GM18499 (cell line): ENCODE measurements around the gene TBRG4.

ENCODE experiments used
- ATAC-seq: cut with Tn5 transposase; IDR thresholded peaks from one replicate; pipeline ENCODE4 v1.9.1; 2021; ENCODE audit warnings: moderate number of reproducible peaks; ENCODE audit not compliant: insufficient read depth, unreplicated experiment

The TBRG4 gene

DNA sequence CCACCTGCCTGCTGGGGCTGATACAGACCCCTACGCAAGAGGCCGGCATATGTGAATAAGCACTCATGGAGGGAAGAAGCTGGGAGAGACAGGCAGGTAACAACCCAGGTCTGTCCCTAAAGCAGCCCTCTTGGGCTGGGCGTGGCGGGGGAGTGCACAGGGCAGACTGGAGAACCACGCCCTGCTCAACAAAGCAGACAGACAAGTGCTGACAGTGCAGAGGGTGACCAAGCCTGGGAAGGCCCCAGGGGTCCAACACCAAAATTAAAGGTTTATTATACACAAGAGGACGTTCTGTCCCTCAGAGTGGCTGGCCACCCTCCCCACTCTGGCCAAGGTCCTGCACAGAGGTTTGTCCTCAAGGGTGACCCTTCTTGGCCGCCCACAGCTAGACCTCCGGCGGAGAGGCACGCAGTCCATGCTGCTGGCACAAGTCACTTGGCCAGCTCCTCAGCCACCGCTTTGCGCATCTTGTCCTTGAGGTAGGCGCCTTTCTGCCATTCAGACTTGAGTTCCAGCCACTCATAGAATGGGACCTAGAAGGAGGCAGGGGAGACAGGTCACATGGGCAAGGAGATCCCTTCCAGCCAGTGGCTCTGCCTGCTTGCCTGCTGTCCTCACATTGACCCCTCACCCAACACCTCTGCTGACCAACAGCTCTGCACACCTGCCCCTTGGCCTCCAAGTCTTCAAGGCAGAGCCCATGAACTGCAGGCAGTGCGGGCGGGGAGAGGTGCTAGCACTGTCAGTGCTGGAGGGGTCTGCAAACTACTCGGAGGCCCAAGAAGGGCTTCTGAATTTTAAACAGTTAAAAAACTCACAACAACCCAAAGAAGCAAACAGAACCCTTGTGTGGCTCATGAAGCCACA is 11.4 kb downstream of the TBRG4 start:
- no peak for ATAC-seq

DNA sequence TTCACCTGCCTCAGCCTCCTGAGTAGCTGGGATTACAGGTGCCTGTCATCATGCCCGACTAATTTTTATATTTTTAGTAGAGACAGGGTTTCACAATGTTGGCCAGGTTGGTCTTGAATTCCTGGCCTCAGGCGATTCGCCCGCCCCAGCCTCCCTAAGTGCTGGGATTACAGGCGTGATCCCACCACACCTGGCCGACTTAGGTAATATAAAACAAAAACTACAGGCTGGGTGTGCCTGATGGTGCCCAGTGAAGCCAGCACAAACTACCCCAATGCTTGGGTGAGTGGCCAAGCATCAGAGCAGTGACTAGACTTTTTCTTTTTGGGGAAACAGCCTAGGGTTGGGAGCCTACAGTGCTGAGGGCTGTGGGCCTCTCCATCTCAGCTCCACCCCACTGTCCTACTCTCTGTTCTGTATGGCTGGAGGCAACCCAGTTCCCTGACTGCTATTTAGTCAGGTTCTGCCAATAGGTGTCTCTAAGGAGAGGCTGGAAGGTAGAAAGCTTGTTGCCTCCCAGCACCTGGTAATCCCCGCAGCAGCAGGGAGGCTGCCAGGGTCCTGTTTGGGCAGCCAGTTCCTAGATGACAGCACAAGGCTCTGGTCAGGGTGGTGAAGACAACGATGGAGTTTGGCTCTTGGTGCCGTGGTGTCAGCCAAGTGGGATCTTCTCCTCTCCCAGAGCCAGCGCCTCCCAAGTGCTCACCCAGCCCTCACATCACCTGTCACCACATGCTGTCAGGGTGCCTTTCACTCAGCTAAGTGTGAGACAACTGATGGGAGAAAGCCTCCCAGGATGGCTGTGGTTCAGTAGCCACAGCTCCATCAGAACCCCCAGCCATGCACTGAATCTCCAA is 12.3 kb downstream of the TBRG4 start:
- ATAC-seq: no peak

DNA sequence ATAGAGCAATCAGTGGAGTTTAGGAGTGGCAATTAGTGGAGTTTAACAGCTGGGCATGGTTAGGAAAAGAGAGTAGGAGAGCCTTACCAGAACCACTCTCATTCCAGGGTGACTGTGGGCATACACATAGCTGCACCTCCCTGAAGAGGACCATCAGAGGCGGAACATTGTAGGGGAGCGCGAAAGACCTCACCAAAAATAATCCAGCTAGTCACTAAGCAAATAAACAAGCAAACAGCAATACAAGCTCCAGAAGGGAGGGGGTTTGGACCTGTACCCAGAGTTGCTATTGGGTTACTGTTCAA is 18.6 kb downstream of the TBRG4 start:
- ATAC-seq: no peak

DNA sequence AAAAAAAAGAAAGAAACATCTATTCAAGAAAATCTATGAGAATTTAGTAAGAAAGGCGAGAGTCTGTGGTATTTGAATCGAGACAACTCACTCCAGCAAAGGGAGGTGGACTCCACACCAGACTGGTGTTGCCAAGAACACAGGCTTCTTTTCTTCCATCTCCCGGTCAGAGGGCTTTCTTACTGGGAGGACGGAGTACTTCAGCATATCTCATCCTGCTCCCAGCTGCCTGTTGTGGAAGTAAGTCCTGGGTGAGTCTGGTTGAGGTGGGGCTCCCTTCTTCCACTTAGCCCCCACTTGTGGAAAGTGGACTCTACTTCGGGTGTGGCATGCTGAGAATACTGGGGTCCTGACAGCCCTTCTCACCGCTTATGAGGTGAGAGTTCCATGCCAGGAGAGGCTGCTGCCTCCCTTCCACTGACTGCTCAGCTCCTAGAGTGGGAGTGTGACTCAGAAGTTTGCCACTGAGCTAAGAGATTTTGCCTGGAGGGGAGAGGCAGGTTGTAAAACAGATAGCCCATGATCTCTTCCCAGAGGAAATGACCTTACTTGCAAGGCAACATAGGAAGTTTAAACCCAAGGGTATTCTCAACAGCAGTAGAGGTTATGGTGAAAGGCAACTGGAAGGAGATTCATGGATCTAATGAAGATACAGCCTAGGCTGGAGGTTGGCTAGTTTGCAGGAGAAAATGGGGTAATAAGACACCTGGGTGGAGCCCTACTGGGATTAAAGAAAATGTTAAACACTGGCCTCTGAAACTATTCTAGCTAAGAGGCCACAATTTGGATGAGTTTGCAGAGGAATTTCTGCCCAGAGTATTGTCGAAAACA is 19.2 kb downstream of the TBRG4 start:
- ATAC-seq: no peak

DNA sequence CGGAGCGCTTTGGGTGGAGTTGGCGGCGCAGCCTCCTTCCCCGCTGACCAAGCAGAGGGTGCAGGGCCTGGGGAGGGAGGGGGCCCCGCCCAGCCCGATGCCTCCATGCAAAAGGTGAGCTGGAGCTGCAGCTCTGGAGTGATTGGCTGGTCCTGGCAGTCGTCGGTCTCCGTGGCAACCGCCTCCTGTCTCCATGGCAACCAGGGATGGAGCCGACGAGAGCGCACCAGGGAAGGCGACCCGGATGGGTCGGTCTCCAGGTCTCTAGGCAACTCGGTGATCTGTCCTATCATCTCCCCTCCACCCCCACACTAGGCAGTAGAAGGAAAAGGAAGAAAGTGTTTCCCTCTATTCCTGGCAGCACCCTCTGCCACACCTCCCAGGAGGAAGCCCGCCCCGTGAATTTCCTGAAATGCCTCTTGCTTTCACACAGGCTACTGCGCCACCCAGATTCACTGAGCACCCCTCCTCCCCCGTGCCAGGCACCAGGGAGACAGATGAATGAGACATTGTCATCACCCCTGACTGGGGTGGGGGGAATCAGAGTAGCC is 22.1 kb downstream of the TBRG4 start:
- no peak for ATAC-seq

DNA sequence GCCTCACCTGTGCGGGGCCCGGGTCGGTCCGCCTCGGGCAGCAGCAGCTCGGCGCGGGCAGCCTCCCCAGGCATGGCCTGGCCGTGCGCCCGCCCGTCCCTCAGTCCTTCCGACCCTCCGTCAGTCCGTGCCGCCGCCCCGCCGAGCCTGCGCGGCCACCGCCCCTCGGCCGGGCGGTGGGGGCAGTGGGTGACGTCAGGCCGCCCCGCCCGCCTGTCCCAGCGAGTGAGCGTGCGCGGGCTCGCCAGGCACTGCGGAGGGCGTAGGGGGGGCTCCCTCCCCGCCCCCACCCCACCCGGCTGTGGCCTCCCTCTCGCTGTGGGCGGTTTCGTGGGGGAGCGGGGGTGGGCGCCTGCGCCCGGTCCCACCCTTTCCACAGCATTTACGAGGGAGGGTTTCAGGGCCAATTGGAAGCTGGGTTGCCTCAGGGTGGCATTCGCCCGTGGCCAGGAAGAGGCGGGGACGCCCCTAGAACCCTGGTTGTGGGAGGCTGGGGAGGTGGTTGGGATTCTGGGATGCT is 22.6 kb downstream of the TBRG4 start, which contains the start of gene NACAD:
Gene NACAD (minus strand): TSS at position 149 of the 520 bp plus-strand sequence. CDS start 75 bp downstream, at position 74.
- ATAC-seq: no peak

DNA sequence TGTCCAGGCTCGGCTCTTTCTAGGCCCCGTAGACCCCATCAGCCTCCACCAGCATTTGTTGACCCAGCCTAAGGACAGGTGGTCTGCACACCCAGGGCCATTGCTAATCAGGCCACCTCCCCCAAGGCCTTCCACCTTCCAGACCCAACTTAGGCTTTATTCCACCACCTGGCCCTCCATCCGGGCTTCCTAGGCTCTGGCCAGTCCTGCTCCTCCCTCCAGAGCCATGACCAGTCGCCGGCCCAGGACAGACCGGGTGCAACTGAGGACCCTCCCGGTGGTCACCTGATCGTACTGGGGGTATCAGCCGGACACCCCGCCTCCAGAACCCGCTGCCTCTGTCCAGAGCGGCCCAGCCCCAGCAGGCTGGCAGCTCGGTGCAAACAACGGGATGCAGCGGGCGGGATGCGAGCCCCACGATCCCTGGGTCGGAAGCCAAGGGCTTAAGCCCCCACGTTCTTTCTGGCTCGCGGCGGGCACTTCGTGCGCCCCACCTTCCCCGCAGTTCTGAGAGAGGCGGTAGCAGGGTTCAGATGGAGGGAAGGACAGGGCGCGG is 23.3 kb downstream of the TBRG4 start:
- ATAC-seq: no peak

DNA sequence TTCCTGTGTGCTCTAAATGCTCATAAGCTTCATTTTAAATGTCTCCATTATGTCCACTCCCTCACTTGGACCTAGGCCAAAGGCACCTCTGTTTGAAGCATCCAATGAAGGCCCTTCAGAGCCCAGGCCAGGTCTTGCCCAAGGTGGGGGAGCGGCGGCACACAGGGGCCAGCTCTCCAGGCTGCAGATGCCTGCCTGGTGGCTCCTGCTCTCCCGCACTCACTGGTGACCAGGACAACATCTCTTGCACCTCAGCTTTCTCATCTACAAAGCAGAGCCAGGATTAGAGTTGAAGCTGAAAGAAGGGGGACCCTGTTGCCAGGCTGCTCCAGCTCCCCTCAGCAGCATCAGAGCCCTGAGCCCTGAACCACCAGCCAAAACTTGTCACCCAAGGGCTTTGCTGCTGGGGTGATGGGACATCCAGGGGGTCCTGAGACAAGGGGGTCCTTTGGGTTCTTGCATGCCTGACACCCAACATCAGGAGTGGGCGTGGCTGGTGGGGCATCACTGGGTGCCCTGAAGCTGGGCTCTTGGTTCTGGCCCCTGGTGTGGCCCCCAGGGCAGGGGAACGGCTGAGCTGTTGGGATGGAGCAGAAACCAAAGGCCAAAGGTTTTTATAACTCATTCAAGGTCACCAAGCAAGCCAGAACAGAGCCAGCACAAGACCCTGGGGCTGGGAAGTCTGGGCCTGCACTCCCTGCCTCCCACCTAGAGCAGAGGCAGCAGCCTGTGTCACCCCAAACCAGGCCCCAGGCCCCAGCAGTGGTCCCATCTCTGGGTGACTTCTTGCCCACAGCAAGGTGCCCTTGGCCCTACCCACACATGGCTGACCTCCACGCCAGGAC is 24.0 kb downstream of the TBRG4 start:
- ATAC-seq: no peak

DNA sequence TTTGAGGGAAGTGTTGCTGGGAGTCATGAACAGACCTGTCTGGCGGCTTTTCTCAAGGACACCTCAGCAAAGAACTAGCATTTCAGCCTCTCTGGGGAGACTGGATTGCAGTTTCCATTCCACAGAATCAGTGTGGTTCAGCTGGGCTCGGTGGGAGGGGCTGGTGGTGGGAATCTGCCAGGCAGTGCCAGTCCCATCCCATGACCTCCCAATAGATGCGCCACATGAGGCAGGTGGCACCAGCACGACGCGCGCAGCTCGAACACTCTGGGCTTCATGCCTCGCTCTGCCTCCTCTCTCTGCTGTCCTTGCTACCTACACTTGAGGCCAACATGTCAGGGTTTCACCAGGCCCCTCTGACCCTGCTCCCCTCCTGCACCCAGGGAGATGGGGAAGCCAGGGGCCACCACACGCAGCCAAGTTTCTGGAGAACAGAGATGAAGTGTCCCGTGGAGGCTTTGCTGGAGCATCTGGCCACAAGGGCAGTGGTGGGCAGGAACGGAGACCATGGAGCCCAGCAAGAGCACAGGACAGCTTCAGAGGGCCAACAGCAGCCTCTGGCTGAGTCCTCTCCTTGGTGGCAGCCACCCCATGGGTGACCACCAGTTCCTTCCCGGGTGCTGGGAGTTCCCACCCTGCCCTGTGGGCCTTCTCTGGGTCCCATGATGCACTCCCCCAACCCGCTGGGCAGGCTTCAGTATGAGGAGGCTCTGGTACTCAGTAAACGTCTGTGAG is 25.0 kb downstream of the TBRG4 start:
- no peak for ATAC-seq

DNA sequence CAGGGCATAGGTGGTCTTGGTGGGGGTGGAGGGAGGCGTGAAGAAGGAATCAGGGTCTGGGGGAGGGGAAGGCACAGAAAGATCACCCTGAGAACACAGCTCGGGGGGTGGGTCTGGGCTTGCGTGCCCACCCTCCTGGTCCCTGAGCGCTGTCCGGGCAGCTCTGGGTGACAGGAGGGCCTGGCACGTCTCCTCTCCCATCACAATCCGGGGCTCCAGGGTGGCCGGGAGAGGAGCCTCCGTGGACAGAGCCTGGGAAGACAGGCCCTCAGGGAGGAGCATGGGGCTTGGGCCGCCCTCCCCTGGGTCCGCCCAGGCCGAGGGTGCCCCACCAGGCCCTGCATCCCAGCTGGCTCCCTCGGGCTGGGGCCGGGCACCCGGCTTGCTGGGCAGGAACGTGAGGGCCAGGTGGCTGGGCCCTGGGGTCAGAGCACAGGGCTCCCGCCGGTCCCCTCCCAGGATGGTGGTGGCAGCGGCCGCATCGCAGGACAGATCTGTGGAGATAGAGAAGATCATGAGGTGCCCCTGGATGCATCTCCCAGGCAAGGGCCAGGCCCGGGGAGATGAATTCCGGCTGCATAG is 25.8 kb downstream of the TBRG4 start:
- ATAC-seq: no peak

DNA sequence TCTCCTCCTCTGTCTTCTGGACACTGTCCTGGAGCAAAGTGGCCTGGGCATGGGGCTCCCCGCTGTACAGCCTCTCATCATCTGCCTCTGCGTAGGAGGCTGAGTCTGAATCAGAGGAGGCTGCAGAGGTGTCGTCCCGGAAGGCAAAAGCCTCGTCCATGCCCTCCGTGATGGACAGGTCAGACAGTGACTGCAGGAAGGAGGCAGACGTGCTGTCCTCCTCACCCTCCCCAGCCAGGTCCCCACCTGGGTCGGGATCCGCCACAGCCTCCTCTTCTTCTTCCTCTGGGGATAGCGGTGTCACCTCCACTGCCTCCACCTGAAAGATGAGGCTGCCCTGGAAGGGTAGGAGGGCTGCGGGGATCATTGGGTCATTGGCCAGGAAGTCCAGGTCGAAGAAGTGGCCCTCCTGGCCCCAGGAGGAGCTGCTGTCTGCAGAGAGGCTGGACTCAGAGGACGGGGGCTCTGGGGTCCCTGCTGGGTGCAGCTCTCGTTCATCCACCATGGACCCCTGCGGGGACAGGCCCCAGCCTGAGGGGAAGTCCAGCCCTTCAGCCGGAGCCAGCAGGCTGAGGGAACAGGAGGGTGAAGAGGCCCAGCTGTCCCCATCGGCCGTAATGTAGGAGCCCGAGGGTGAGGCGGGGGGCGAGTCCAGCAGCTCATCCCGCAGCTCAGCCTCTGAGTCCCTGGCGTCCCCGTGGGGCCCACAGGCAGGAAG is 26.4 kb downstream of the TBRG4 start:
- no peak for ATAC-seq

DNA sequence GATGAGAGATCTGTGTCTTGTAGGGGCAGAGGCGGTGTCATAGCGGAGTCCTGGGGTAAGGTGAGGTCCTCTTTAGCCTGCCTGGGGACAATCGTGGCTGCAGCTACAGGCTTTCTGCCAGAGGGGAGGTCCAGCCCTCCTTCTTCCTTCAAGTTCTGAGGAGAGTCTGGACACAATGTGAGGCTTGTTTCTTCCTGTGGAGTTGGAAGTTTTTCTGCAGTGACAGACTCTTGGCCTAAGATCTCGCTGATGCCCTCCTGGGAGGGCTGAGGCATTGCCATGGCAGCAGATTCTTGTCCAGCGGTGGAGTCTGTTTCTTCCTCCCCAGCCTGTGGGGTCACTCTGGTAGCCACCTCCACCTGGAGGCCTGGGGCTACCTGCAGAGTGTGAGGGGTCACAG is 27.2 kb downstream of the TBRG4 start:
- no peak for ATAC-seq

DNA sequence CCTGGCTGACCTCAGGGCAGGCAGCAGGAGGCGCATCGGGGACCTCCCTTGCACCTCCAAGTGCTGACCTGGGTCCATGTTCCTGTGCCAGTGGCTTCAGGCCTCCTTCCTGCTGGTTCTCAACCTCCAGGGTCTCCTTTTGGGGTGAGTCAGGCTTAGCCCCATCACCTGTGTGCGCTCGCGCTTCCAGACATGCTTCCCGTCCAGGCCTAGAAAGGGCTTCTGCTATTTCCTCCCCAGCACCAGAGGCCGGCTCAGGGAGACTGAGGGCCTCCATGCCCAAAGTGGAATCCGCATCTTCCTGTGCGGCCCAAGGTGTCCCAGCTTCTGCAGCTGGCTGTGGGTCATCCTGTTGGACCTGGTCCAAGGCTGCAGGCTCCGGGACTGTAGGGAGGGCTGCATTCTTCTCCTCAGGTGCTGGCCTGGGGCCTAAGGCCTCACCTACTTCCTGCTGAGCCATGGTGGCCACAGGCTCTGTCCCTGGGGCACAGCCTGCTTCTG is 28.6 kb downstream of the TBRG4 start:
- no peak for ATAC-seq

DNA sequence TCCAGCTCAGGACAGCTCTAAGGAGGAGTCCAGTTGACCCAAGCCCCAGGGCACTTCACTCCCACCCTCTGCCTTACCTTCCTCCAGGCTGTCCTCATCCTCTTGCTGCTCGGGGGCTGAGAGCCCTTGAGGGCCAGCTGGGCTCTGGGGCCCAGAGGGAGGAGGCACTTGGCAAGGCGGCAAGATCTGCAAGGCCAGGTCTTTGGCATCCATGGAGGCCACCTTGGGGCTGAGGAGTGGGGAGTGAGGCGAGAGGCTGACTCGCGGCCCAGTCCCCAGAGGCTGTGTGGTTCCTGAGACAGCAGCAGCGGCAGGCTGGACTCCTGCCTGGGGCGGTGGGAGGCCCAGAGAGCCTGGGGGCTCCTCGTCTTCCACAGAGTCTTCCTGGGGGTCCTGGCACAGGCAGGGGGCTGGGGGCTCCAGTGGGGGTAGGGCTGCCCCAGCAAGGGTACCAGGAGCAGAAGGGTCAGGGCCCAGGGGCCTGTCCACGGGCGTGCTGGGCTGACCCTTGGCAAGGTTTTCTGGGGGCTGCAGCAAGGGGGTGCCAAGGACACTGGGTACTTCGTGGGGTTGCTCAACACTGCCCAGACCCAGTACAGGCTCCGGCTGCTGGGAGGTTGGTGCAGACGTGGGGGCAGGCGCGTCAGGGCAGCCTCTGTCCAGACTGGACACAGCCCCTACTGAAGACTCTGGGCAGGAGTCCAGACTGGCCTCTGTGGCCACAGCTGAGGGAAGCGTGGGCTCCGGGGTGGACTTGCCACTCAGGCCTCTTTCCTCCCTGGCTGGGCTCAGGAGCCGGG is 29.3 kb downstream of the TBRG4 start:
- no peak for ATAC-seq

DNA sequence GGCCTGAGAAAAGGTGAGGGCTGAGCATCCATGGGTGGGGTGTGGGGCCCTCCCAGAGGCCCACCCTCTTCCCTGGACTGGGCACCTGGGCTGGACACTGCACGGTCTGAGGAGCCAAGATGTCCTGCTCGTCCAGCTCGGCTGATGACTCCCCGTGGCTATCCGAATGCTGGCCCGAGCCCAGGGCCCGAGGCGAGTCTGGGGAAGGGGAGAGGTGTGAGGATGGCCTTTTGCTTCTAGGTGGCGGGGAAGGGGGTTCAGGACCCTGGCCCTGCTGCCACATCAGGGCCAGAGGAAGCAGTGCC is 29.9 kb downstream of the TBRG4 start:
- no peak for ATAC-seq

DNA sequence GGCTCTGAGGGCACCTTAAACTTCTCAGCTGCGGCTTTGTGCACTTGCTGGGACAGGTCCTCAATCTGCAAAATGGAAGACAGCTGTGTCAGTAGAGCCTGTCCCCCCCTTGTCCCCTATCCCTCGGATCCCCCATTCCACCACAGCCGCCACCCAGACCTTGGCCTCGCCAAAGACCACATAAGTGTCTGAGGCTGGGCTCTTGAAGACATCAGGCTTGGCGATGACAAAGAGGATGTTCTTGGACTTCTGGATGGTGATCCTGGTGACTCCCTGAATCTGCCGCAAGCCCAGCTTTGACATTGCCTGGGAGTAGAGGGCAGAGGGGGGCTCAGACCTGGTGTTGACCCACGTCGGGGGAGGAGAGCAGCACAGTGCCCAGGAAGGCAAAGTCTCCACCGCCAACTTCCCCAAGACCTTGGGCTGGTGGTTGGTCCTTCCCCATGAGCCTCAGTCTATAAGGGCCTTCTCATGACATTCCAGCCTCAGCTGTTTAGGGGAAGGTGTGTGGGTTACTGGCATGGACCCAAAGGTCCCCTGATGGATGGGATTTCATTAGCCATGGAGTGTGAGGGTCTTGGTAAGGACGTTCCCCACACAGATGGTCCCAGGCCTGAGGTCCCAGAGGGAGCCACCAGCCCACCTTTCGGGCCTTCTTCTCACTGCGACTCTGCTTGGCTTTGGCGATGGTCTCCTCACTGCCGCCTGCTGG is 30.4 kb downstream of the TBRG4 start:
- ATAC-seq: no peak
